Spinal cord (tissue), 10 donors: ENCODE data around the gene ARHGAP25. TPM values are rescaled to one million over a fixed set of nuclear protein-coding genes. Genes with fewer than 3 reads are reported as not detected.

Experiments used
- DNase-seq, 6 donors: peaks; one replicate each; pipeline versions ENCODE4 v3.0.0 to v3.0.0-alpha.2; 2013 to 2015; ENCODE audit warnings: low spot score in 6 of 6, low read depth in 4 of 6
- H3K27ac ChIP-seq: one replicate; pipeline ENCODE4 v1.5.1; 2013; ENCODE audit warnings: low read depth, low read length, control low read depth
- H3K27me3 ChIP-seq: one replicate; pipeline ENCODE4 v1.6.1; 2013; ENCODE audit warnings: low read length; ENCODE audit not compliant: control insufficient read depth, insufficient read depth
- H3K36me3 ChIP-seq: one replicate; pipeline ENCODE4 v1.6.1; 2013; ENCODE audit warnings: low read length; ENCODE audit not compliant: control insufficient read depth, insufficient read depth
- H3K4me1 ChIP-seq: one replicate; pipeline ENCODE4 v1.6.1; 2013; ENCODE audit warnings: low read length; ENCODE audit not compliant: control insufficient read depth, insufficient read depth
- H3K4me3 ChIP-seq: one replicate; pipeline ENCODE4 v1.5.1; 2013; ENCODE audit warnings: low read depth, low read length, control low read depth
- H3K9me3 ChIP-seq: one replicate; pipeline ENCODE4 v1.6.1; 2013; ENCODE audit warnings: low read length; ENCODE audit not compliant: control insufficient read depth, insufficient read depth
- WGBS: methylation state at CpG from one replicate; pipeline ENCODE4 v1.1.5; 2013; ENCODE audit warnings: missing lambda C conversion rate; ENCODE audit not compliant: insufficient coverage; 5-methylcytosine and 5-hydroxymethylcytosine counted together
- polyA plus RNA-seq, 2 donors: library from polyadenylated mRNA; unstranded; fragments of 120-200 nt; gene quantifications; one replicate each; pipeline ENCODE4 v1.2.1, GENCODE V29; 2013; ENCODE audit not compliant: insufficient read length in 2 of 2
- total RNA-seq, 2 donors: library from RNA; depleted of rRNA in 1 of 2; stranded (reverse); fragments of 120-200 nt in 1 of 2; fragments of >200 nt in 1 of 2; gene quantifications; one replicate each; pipeline versions ENCODE4 v1.2.3 to v1.2.4, GENCODE V29; 2013 to 2014
- donor health status: healthy.

Gene ARHGAP25
- total and polyA plus RNA-seq, 4 donors = 3.9 to 7.2 (median 5.4) TPM

- no peak overlapping the region for H3K4me3 ChIP-seq
Observed at GRCh38 chr2:68819556-68819955, 84.9 kb downstream of the ARHGAP25 start.

GRCh38 chr2:68822207-68822872 is 87.7 kb downstream of the ARHGAP25 start:
- Histone ChIP-seq H3K36me3 (no peaks in the 10 kb centered on the region), H3K4me1 (no peaks in the 10 kb centered on the region), H3K27me3 (no peaks in the 10 kb centered on the region), H3K4me3 (no peak overlapping the region), H3K9me3 (no peaks in the 10 kb centered on the region), H3K27ac (no peak overlapping the region)
- 94% methylated on average over 13 of the region's 15 CpGs for WGBS
- DNase-seq = no peak

More at GRCh38 chr2:68819556-68819955, 84.9 kb downstream of the ARHGAP25 start:
- Histone ChIP-seq H3K4me1 (no peaks in the 10 kb centered on the region), H3K27ac (no peak overlapping the region), H3K27me3 (no peaks in the 10 kb centered on the region), H3K36me3 (no peaks in the 10 kb centered on the region), H3K9me3 (no peaks in the 10 kb centered on the region)
- no CpG with 5 or more reads among the region's 6 CpGs for WGBS
- DNase-seq = no peak

- DNase-seq = no peak
- Histone ChIP-seq H3K4me1 (peaks cover 17% of the 10 kb centered on the region), H3K9me3 (no peaks in the 10 kb centered on the region), H3K4me3 (no peak overlapping the region), H3K36me3 (no peaks in the 10 kb centered on the region), H3K27me3 (no peaks in the 10 kb centered on the region), H3K27ac (no peak overlapping the region)
- WGBS = no CpG with 5 or more reads among the region's 2 CpGs
Observed at GRCh38 chr2:68824831-68825230, 90.2 kb downstream of the ARHGAP25 start.

- H3K4me1 ChIP-seq = peaks cover 17% of the 10 kb centered on the region
- no peaks in the 10 kb centered on the region for H3K27me3 ChIP-seq
- H3K4me3 ChIP-seq = no peak overlapping the region
- 98% methylated on average over 5 of the region's 5 CpGs for WGBS
- no peak for DNase-seq
- H3K36me3 ChIP-seq = no peaks in the 10 kb centered on the region
- no peak overlapping the region for H3K27ac ChIP-seq
- H3K9me3 ChIP-seq = no peaks in the 10 kb centered on the region
Observed at GRCh38 chr2:68825866-68826265, 91.3 kb downstream of the ARHGAP25 start.

GRCh38 chr2:68827666-68828065 is 93.1 kb downstream of the ARHGAP25 start:
- 85% methylated on average over 3 of the region's 4 CpGs for WGBS
- H3K9me3 ChIP-seq = no peaks in the 10 kb centered on the region
- no peak for DNase-seq
- H3K27me3 ChIP-seq = no peaks in the 10 kb centered on the region
- H3K4me3 ChIP-seq = no peak overlapping the region
- no peak overlapping the region for H3K27ac ChIP-seq
- peaks cover 17% of the 10 kb centered on the region for H3K4me1 ChIP-seq
- H3K36me3 ChIP-seq = no peaks in the 10 kb centered on the region

- H3K27me3 ChIP-seq = no peaks in the 10 kb centered on the region
- DNase-seq = peak; percentile 67 to 95 (median 80)
- H3K4me3 ChIP-seq = peak overlapping the region; percentile 26
- no peaks in the 10 kb centered on the region for H3K9me3 ChIP-seq
- peaks cover 17% of the 10 kb centered on the region for H3K4me1 ChIP-seq
- WGBS = 8% methylated on average over 7 of the region's 10 CpGs
- H3K27ac ChIP-seq = peak overlapping the region; percentile 78
- H3K36me3 ChIP-seq = no peaks in the 10 kb centered on the region
Observed at GRCh38 chr2:68828887-68829708, 94.5 kb downstream of the ARHGAP25 start.

- Histone ChIP-seq H3K9me3 (no peaks in the 10 kb centered on the region), H3K4me3 (no peak overlapping the region), H3K27me3 (no peaks in the 10 kb centered on the region), H3K27ac (peak overlapping the region; percentile 78), H3K36me3 (no peaks in the 10 kb centered on the region), H3K4me1 (peaks cover 17% of the 10 kb centered on the region)
- DNase-seq = no peak
- WGBS = 80% methylated on average over 1 of the region's 2 CpGs
Observed at GRCh38 chr2:68829749-68830148, 95.1 kb downstream of the ARHGAP25 start.

DNA sequence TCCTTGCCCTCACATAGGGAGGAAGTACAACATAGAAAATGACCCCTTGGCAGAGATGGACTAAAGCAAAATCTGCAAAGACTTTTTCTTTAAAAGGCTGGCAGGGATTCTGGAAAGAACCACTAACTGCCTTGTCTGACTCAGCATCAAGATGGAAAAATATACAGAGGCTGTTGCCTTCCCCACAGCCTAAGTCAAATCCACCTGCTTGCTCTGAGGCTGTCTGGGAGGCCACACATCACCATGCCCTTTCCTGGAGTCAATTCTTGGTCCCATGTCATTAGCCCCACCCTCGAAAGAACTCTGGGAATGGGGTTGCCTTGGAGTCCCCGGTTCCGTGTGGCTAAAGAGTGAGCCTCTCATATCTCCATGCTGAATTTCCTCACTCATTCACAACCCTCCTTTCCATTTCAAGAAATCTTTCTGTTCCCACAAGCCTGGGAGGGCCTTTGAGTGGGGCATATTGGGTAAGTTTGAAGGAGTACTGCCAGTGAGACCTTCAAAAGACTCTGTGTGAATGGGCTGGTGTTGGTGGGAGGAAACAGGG is 97.1 kb downstream of the ARHGAP25 start:
- DNase-seq = peak in 1 of 6 donors; percentile 17
- H3K36me3 ChIP-seq = no peaks in the 10 kb centered on the region
- peaks cover 19% of the 10 kb centered on the region for H3K4me1 ChIP-seq
- H3K4me3 ChIP-seq = no peak overlapping the region
- H3K9me3 ChIP-seq = no peaks in the 10 kb centered on the region
- WGBS = 100% methylated on average over 1 of the region's 3 CpGs
- no peaks in the 10 kb centered on the region for H3K27me3 ChIP-seq
- peak overlapping the region; percentile 37 for H3K27ac ChIP-seq

- 58% methylated on average over 4 of the region's 8 CpGs for WGBS
- DNase-seq = peak in 1 of 6 donors; percentile 31
- Histone ChIP-seq H3K9me3 (no peaks in the 10 kb centered on the region), H3K4me1 (peaks cover 19% of the 10 kb centered on the region), H3K27ac (peak overlapping the region; percentile 37), H3K36me3 (no peaks in the 10 kb centered on the region), H3K4me3 (no peak overlapping the region), H3K27me3 (no peaks in the 10 kb centered on the region)
Observed at GRCh38 chr2:68832233-68832869, 97.7 kb downstream of the ARHGAP25 start.
